Common myeloid progenitor, CD34-positive (primary cell): ENCODE results near the gene ALG2.

ENCODE experiments used
- CTCF ChIA-PET: fragments of 350-600 bp; sonication (Branson Sonifier 250); formaldehyde crosslinking; loops from one replicate; lab custom pipeline; 2021; ENCODE audit warnings: antibody characterized with exemption; lab: Charles Lee
- POLR2A ChIA-PET: fragments of 350-600 bp; sonication (Branson Sonifier 250); formaldehyde crosslinking; loops from one replicate; lab custom pipeline; 2021; ENCODE audit warnings: antibody characterized with exemption; lab: Charles Lee
- DNase-seq, 3 donors: peaks; one replicate each; pipeline versions ENCODE4 v3.0.0 to v3.0.0-alpha.2; 2013
- H3K27ac ChIP-seq, 2 experiments: 1 replicate in 1 of 2; 2 replicates in 1 of 2; pipeline ENCODE4 v1.7.0; 2013; ENCODE audit warnings: inconsistent platforms in 2 of 2, low read length in 2 of 2, mild to moderate bottlenecking in 2 of 2, low read depth in 1 of 2, moderate library complexity in 1 of 2; ENCODE audit not compliant: severe bottlenecking in 2 of 2, insufficient read depth in 1 of 2, poor library complexity in 1 of 2
- H3K27me3 ChIP-seq, 5 experiments: replicated peaks in 2 of 5; 1 replicate in 3 of 5; 2 replicates in 2 of 5; pipeline versions ENCODE4 v1.6.1 to v1.7.0; 2013; ENCODE audit warnings: low read length in 4 of 5, mild to moderate bottlenecking in 2 of 5, moderate library complexity in 2 of 5, inconsistent platforms in 1 of 5; ENCODE audit not compliant: insufficient read depth in 5 of 5, control insufficient read depth in 4 of 5
- H3K36me3 ChIP-seq, 4 experiments: 1 replicate in 2 of 4; 2 replicates in 2 of 4; pipeline versions ENCODE4 v1.6.1 to v1.7.0; 2013; ENCODE audit warnings: low read length in 3 of 4, control low read depth in 1 of 4, mild to moderate bottlenecking in 1 of 4; ENCODE audit not compliant: control insufficient read depth in 4 of 4, insufficient read depth in 4 of 4
- H3K4me1 ChIP-seq, 4 experiments: 1 replicate in 3 of 4; 2 replicates in 1 of 4; pipeline versions ENCODE4 v1.6.1 to v1.7.1; 2013; ENCODE audit warnings: low read length in 3 of 4, mild to moderate bottlenecking in 3 of 4, control low read depth in 1 of 4, inconsistent platforms in 1 of 4, moderate library complexity in 1 of 4; ENCODE audit not compliant: control insufficient read depth in 4 of 4, insufficient read depth in 4 of 4; ENCODE audit errors: control extremely low read depth in 1 of 4
- H3K4me3 ChIP-seq, 7 experiments: 1 replicate in 4 of 7; 2 replicates in 3 of 7; pipeline versions ENCODE4 v1.5.1 to v1.7.0; 2013; ENCODE audit warnings: mild to moderate bottlenecking in 7 of 7, low read length in 6 of 7, moderate library complexity in 6 of 7, inconsistent platforms in 2 of 7, low read depth in 2 of 7, control low read depth in 1 of 7; ENCODE audit not compliant: insufficient read depth in 4 of 7, control insufficient read depth in 1 of 7; ENCODE audit errors: extremely low read depth in 1 of 7
- H3K9me3 ChIP-seq, 5 experiments: 1 replicate in 4 of 5; 2 replicates in 1 of 5; pipeline versions ENCODE4 v1.6.1 to v1.7.1; 2013; ENCODE audit warnings: low read length in 4 of 5, mild to moderate bottlenecking in 2 of 5, inconsistent platforms in 1 of 5, low read depth in 1 of 5, moderate library complexity in 1 of 5; ENCODE audit not compliant: control insufficient read depth in 4 of 5, insufficient read depth in 2 of 5; ENCODE audit errors: control extremely low read depth in 1 of 5
- WGBS: methylation state at CpG from one replicate; pipeline ENCODE4 v1.1.5; 2013; ENCODE audit not compliant: insufficient coverage; 5-methylcytosine and 5-hydroxymethylcytosine counted together

The ALG2 gene

DNA sequence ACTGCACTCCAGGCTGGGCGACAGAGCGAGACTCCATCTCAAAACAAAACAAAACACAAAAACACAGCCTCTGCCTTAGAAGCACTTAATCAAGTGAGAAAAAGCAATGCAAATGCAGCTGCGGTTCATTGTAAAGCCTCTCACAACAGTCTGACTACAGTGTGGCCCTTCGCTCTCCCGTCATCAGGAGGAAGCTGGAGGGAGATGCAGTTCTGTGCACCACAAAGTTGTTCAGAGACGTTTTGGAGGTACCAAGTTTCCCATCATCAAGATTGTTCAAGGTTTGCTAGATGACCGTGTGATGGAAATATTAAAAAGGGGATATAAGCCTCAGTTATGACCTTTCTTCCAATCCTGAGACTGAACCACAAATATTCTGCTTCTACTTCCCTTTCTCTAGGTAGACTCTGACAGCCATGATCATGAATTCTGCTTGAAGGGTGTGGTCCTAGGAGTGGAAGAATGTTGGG is 41.2 kb upstream of the ALG2 start:
- H3K4me1 ChIP-seq: peaks cover 5 to 18% (median 7%) of the 10 kb centered on the region in 4 experiments
- no peaks in the 10 kb centered on the region for H3K36me3 ChIP-seq
- POLR2A ChIA-PET: no interaction called here
- no peak overlapping the region for H3K4me3 ChIP-seq
- no peak for DNase-seq
- WGBS: 100% methylated on average over 3 of the region's 7 CpGs
- no peak overlapping the region for H3K27ac ChIP-seq
- no peaks in the 10 kb centered on the region for H3K9me3 ChIP-seq
- CTCF ChIA-PET: no interaction called here
- H3K27me3 ChIP-seq: no peaks in the 10 kb centered on the region

DNA sequence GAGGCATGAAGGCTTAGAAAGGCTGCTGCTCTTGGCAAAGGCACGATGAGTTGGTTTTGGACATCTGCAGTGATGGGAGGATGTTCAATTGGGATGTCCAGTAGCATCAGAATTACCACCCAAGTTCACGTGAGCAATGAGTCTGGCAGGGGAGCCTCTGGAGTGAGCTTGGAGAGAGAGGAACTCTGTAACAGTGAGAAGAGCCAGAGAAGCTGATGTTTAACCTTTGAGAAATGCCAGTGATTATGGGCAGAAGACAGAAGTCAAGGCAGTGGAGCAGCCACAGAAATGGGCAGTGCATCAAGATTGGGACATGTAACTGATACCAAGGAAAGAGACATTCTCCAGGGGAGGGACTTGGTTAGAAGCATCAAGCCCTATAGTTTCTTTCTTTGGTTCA is 40.2 kb upstream of the ALG2 start:
- CTCF ChIA-PET: no interaction called here
- H3K4me1 ChIP-seq: peaks cover 4 to 16% (median 7%) of the 10 kb centered on the region in 4 experiments
- H3K27ac ChIP-seq: no peak overlapping the region
- POLR2A ChIA-PET: no interaction called here
- H3K9me3 ChIP-seq: no peaks in the 10 kb centered on the region
- no peaks in the 10 kb centered on the region for H3K36me3 ChIP-seq
- no peaks in the 10 kb centered on the region for H3K27me3 ChIP-seq
- 100% methylated on average over 2 of the region's 2 CpGs for WGBS
- no peak for DNase-seq
- H3K4me3 ChIP-seq: no peak overlapping the region

DNA sequence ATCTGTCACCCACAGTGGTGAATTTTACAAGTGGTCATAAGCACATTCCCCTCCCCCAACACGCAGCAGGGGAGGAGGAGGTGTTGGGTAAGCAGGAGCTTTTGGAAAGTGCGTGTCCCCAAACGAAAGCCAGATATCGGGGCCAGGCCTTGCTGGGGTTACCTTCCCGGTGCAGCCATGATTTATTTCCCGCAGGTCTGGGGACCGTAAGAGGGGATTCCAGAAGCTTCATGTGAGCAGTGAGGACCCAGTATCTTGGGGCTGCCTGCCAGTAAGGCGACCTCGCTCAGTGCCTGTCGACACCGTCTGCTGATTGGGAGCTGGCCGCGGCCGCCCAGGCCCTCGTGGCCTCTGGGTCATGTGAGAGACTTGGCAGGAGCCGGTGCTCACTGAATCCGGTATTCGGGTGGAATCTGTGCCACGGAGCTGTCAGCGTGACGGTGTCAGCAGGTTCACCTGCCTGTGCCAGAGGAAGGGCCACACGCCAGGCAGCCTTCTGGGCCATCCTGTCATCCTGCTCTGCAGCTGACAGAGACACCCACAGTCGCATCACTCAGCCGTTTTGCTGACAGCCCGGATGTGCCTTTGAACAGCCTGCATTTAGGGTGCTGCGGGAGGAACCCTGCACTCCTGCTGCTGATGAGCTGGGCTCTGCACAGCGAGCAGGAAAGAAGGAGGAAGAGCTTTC is 37.6 kb upstream of the ALG2 start:
- H3K27me3 ChIP-seq: no peaks in the 10 kb centered on the region

DNA sequence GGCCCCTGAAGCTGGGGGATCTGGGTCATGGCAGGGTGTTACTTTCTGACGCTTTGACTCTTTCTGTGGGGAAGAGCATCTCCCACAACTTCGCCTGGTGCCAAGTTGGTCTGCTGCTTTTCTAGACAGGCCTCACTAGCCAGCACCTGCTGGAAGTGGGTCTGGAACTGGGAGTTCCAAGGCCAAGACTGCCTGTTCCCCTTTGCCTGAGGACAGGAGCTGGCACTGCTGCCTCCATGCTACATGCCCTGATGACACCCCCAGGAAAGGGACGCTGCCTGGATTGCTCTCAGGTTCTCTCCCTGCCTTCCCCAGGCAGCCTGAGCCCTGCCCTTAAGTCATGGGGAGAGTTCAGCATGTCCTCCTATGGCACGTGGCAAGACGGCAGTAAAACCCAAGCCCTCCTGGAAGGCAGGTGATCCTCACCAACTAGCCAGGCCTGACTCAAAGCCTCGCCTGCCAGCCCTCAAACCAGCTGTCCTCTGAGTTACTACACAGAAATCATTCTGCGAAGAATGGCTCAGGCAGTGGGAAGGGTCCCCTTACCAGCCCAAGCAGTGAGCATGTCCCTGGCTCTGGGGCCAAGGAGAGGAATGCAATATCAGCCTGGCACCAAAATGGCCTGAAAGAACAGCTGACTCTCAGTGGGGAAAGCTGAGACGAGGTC is 36.1 kb upstream of the ALG2 start:
- Histone ChIP-seq H3K27ac (no peak overlapping the region), H3K4me1 (peaks cover 7 to 23% (median 7%) of the 10 kb centered on the region in 4 experiments), H3K36me3 (no peaks in the 10 kb centered on the region), H3K27me3 (no peaks in the 10 kb centered on the region), H3K4me3 (no peak overlapping the region), H3K9me3 (no peaks in the 10 kb centered on the region)
- no peak for DNase-seq
- WGBS: 100% methylated on average over 7 of the region's 8 CpGs
- CTCF ChIA-PET: interaction anchor here (1.0 to 3.1 kb wide), 4 partner anchors 9 to 753 kb away, joined by 3 to 15 read pairs (median 6); partner anchors contain the start of genes ALG2 and SEC61B
- POLR2A ChIA-PET: interaction anchor here (0.5 to 0.7 kb wide), 2 partner anchors 114 to 823 kb away, joined by 3 read pairs; no protein-coding TSS in a partner anchor

More for the DNA sequence above, 37.6 kb upstream of the ALG2 start:
- Histone ChIP-seq H3K36me3 (no peaks in the 10 kb centered on the region), H3K4me1 (peaks cover 0 to 9% (median 5%) of the 10 kb centered on the region in 4 experiments), H3K27ac (no peak overlapping the region), H3K4me3 (peak overlapping the region in 4 of 7 experiments; percentile 3 to 65 (median 30)), H3K9me3 (no peaks in the 10 kb centered on the region)
- DNase-seq: peak in 2 of 3 donors; percentile 36 to 57
- ChIA-PET POLR2A (no interaction called here), CTCF (interaction anchor here (1.0 to 3.1 kb wide), 4 partner anchors 10 to 752 kb away, joined by 3 to 15 read pairs (median 6); partner anchors contain the start of genes ALG2 and SEC61B)
- WGBS: 36% methylated on average over 25 of the region's 27 CpGs

DNA sequence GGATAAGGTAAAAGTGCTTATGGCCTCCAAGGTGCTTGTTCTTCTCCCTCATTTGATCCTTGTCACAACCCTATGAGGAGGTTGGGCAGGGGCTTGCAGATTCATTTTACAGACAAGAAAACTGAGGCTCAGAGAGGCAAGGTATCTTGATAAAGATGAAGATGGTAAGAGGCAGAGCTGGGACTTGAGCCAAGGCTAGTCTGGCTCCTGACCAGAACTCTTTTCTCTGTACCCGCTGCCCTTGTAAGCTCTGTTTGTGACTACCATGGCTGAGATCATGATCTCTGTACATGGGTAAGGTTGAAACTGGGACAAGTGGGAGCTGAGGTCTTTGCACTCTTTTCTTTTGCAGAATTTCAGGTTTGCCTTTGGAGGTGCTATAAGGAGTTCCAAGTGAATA is 33.9 kb upstream of the ALG2 start:
- Histone ChIP-seq H3K4me3 (no peak overlapping the region), H3K27me3 (no peaks in the 10 kb centered on the region), H3K4me1 (peaks cover 7 to 23% (median 7%) of the 10 kb centered on the region in 4 experiments), H3K36me3 (no peaks in the 10 kb centered on the region), H3K9me3 (no peaks in the 10 kb centered on the region), H3K27ac (no peak overlapping the region)
- WGBS: 100% methylated on average over 1 of the region's 1 CpG
- CTCF ChIA-PET: interaction anchor here (1.2 kb wide), 2 partner anchors 20 to 24 kb away, joined by 3 read pairs; no protein-coding TSS in a partner anchor
- POLR2A ChIA-PET: no interaction called here
- no peak for DNase-seq

DNA sequence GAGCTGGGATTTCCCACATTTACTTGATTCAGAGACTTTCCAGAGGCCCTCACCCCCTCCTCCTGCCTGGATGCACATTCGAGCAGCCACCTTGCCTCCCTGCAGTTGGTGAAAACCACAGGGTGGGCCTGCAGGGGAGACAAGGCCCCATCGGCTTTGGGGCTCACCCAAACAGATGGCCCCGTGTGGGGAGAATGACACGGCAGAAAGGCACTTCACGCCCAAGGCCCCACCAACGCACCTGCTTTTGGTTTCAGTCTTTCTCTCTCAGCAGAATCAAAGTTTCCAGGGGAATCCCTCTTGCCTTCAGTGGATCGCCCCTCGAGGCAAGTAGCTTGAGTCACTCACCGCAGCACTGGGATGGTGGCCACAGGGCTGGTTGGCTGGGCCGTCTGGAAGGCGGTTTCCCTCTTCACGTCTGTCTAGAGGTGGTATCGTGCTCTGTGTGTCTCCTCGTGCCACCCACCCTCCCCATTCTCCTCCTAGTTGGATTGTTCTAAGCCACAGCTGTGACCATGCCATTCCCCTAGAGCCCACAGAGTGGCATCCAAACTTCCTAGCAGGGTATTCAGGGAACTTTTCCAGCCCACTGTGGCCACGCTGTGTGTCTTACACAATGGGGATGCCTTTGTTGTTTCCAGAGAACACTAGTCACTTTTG is 32.2 kb upstream of the ALG2 start:
- Histone ChIP-seq H3K27me3 (no peaks in the 10 kb centered on the region), H3K36me3 (no peaks in the 10 kb centered on the region), H3K27ac (no peak overlapping the region), H3K4me3 (peak overlapping the region in 1 of 7 experiments; percentile 21), H3K4me1 (peaks cover 0 to 14% (median 7%) of the 10 kb centered on the region in 4 experiments), H3K9me3 (no peaks in the 10 kb centered on the region)
- DNase-seq: peak; percentile 64 to 96 (median 96)
- ChIA-PET POLR2A (no interaction called here), CTCF (interaction anchor here (1.1 to 1.6 kb wide), 4 partner anchors 11 to 31 kb away, joined by 3 to 4 read pairs (median 4); no protein-coding TSS in a partner anchor)
- WGBS: 72% methylated on average over 11 of the region's 15 CpGs
